Body of pancreas (tissue), 4 donors: Measurements from ENCODE around the gene NPW. TPM values are rescaled to one million over a fixed set of nuclear protein-coding genes. Genes with fewer than 3 reads are reported as not detected.

Experiments used
- ATAC-seq: fragments of 150-250 bp; one replicate; pipeline ENCODE4 v1.9.1; 2016
- DNase-seq, 4 donors: peaks; one replicate each; pipeline ENCODE4 v3.0.0-alpha.2; 2019
- H3K27ac ChIP-seq, 4 donors: fragments of 200-600 bp; sonication (generic); 1 replicate in 3 of 4; 2 replicates in 1 of 4; pipeline versions ENCODE4 v1.5.1 to v1.6.1; 2016 to 2019; ENCODE audit warnings: mild to moderate bottlenecking in 1 of 4, mixed read lengths in 1 of 4, moderate library complexity in 1 of 4
- H3K27me3 ChIP-seq, 2 donors: fragments of 200-600 bp; sonication (generic); one replicate each; pipeline ENCODE4 v1.6.0; 2016; ENCODE audit warnings: mild to moderate bottlenecking in 1 of 2
- H3K36me3 ChIP-seq, 2 donors: fragments of 200-600 bp; sonication (generic); replicated peaks in 1 of 2; 2 replicates each; pipeline ENCODE4 v1.5.1; 2016; ENCODE audit warnings: low read depth in 2 of 2; ENCODE audit not compliant: insufficient read depth in 1 of 2
- H3K4me1 ChIP-seq: fragments of 200-600 bp; sonication (generic); one replicate; pipeline ENCODE4 v1.6.0; 2016
- H3K4me3 ChIP-seq, 2 donors: fragments of 200-600 bp; sonication (generic); 1 replicate in 1 of 2; 2 replicates in 1 of 2; pipeline ENCODE4 v1.5.1; 2016 to 2019
- H3K9me3 ChIP-seq, 3 donors: fragments of 200-600 bp; sonication (generic); 1 replicate in 2 of 3; 2 replicates in 1 of 3; pipeline ENCODE4 v1.5.1; 2016
- POLR2A ChIP-seq, 3 donors: fragments of 450-650 bp; IDR thresholded peaks; one replicate each; pipeline ENCODE4 v1.6.1; 2016; ENCODE audit warnings: antibody characterized with exemption in 3 of 3, mild to moderate bottlenecking in 2 of 3
- WGBS, 2 donors: methylation state at CpG; one replicate each; pipeline ENCODE4 v1.1.5; 2017; 5-methylcytosine and 5-hydroxymethylcytosine counted together
- intact Hi-C: fragments of 100-400 bp; cut with DNase I; formaldehyde crosslinking; loops from one replicate; pipeline ENCODE4 v1.15.1; 2023
- total RNA-seq, 2 donors: library from RNA; depleted of rRNA; stranded (reverse); fragments of >200 nt; gene quantifications; one replicate each; pipeline ENCODE4 v1.1.0, GENCODE V29; 2016
- TF ChIP-seq, protein P1 (sequence below), 7 experiments: fragments of 450-650 bp in 4 of 7; fragments of 200-600 bp in 3 of 7; sonication (generic) in 3 of 7; IDR thresholded peaks; one replicate each; pipeline ENCODE4 v1.5.1; 2016 to 2019; ENCODE audit warnings: antibody characterized with exemption in 7 of 7

The NPW gene
- total RNA-seq, 2 donors from 2014 or later = not detected

- no peaks in the 10 kb centered on the region for H3K27me3 ChIP-seq
- intact Hi-C loops = no loop called here
- no peak overlapping the region for H3K27ac ChIP-seq
- DNase-seq (no peak), ATAC-seq (no peak)
- WGBS, 2 donors = 75 to 83% methylated on average over 7 to 20 of the region's 20 CpGs
- TF ChIP-seq, protein P1, sequence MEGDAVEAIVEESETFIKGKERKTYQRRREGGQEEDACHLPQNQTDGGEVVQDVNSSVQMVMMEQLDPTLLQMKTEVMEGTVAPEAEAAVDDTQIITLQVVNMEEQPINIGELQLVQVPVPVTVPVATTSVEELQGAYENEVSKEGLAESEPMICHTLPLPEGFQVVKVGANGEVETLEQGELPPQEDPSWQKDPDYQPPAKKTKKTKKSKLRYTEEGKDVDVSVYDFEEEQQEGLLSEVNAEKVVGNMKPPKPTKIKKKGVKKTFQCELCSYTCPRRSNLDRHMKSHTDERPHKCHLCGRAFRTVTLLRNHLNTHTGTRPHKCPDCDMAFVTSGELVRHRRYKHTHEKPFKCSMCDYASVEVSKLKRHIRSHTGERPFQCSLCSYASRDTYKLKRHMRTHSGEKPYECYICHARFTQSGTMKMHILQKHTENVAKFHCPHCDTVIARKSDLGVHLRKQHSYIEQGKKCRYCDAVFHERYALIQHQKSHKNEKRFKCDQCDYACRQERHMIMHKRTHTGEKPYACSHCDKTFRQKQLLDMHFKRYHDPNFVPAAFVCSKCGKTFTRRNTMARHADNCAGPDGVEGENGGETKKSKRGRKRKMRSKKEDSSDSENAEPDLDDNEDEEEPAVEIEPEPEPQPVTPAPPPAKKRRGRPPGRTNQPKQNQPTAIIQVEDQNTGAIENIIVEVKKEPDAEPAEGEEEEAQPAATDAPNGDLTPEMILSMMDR (IDR thresholded peaks at IDR 0.05) = no peak
- TF ChIP-seq POLR2A (IDR thresholded peaks at IDR 0.05) = no peak
- H3K4me1 ChIP-seq = peaks cover 29% of the 10 kb centered on the region
- H3K9me3 ChIP-seq = no peaks in the 10 kb centered on the region
- no peak overlapping the region for H3K4me3 ChIP-seq
- H3K36me3 ChIP-seq = no peaks in the 10 kb centered on the region
Observed at GRCh38 chr16:2040787-2041522, 21.4 kb downstream of the NPW start.

DNA sequence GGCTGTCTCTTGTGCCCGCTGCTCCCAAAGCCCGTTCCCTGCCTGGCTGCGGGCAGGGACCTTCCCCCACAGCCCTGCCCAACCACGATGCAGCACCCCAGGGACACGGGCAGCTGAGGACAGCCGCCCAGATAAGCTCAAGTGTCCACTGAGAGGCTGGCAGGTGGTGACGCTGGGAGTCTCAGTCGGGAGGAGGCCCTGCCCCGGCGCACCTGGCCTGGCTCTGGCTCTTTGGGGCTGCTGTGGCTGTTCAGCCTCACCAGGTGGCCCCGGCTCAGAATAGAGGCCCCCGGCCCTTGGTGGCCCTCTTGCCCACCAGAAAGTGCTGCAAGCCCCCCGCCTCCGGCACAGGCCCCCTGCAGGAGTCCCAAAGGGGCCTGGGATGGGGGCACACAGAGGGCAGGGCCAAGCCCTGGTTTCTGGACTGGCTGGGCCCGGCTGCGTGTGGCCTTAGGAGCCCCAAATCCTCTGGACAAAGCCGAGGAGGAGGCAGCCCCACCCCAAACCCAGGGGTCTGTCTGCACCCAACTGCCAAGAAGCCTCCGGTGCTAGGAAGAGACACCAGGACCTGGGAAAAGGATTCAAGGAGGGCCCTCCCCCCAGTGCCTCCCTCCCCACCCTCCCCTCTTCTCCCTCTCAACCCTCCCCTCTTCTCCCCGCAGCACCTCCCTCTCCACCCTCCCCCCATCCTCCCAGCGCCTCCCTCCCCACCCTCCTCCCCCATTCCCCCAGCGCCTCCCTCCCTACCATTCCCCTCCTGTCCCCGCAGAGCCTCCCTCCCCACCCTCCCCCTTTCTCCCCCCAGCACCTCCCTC, 22.8 kb downstream of the NPW start:
- H3K27ac ChIP-seq = peak overlapping the region in 1 of 4 donors; percentile 39
- intact Hi-C loops = no loop called here
- WGBS, 2 donors = 75 to 89% methylated on average over 7 to 15 of the region's 22 CpGs
- ATAC-seq (no peak), DNase-seq (peak in 1 of 4 donors; percentile 47)
- H3K36me3 ChIP-seq = no peaks in the 10 kb centered on the region
- no peak for TF ChIP-seq POLR2A (IDR thresholded peaks at IDR 0.05)
- TF ChIP-seq, protein P1 (IDR thresholded peaks at IDR 0.05) = no peak
- H3K4me3 ChIP-seq = no peak overlapping the region
- H3K4me1 ChIP-seq = peaks cover 23% of the 10 kb centered on the region
- no peaks in the 10 kb centered on the region for H3K9me3 ChIP-seq
- H3K27me3 ChIP-seq = no peaks in the 10 kb centered on the region

DNA sequence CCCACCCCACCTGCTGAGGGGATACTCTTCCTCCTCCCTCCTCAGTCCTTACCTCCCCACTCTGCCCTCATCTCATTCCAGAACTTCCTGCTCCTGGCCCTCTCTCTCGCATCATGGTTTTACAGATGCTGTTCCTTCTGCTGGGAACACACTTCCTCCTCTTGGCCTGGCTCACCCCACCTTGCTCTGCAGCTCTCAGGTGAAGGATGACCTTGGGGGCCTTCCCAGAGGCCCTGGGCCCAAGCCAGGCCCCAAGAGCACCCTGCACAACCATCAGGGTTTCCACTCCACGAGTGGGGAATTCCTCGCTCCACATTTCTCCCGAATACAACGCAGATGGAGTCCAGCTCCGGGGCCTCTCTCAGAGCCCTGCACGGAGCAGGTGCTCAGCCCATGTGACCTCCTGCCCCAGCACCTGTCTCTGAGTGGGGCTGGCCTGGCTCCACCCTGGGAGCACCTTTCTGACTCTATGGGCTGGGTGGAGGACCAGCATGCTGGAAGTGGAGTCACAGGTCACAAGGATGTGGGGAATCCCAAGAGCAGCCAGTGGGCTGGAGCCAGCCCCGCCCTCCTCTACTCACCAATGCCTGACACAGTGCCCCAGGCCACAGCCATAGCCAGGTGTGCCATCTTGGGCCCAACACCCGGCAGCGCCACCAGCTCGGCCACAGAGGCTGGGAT, 23.5 kb downstream of the NPW start:
- intact Hi-C loops = no loop called here
- Histone ChIP-seq H3K4me3 (no peak overlapping the region), H3K27ac (no peak overlapping the region), H3K36me3 (no peaks in the 10 kb centered on the region), H3K4me1 (peaks cover 24% of the 10 kb centered on the region), H3K9me3 (no peaks in the 10 kb centered on the region), H3K27me3 (no peaks in the 10 kb centered on the region)
- no peak for DNase-seq
- WGBS, 2 donors = 83 to 89% methylated on average over 5 to 11 of the region's 11 CpGs
- no peak for ATAC-seq
- TF ChIP-seq, protein P1 (IDR thresholded peaks at IDR 0.05) = no peak
- no peak for TF ChIP-seq POLR2A (IDR thresholded peaks at IDR 0.05)

DNA sequence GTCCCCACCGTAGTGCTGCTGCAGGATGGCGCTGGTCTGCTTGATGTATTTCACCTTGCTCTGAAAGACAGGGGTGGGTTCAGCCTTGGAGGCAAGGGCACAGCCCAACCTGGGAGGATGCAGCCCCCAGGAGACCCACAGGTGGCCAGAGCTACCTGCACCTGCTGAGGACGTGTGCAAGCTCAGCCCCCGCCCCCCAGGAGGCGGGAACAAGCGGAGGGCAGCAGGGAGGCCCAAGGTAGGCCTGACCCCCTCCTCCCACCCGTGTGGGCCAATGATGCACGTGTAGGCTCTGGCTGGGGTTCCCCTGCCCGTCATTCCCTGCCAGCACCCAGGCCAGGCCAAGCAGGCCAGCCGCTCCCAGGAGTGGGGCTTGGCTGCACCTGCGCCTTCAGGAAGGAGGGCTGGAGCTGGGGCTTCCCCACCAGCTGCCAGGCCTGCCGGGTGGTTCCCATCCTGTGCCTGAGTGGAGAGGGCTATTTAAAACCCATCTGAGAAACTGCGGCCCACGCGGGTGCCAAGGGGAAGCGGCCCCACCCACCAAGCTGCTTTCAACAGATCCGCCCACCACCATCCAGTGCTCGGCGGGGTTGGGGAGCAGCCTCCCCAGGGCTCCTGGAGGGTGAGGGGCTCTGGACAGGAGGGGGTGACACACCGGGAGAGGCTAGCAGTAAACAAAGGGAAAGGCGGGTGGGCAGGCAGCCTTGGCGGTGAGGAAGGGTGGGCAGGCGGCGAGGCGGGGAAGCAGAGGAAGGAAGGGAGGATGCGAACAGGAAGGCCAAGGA, 24.3 kb downstream of the NPW start:
- Histone ChIP-seq H3K36me3 (no peaks in the 10 kb centered on the region), H3K27me3 (no peaks in the 10 kb centered on the region), H3K4me3 (no peak overlapping the region), H3K9me3 (no peaks in the 10 kb centered on the region), H3K27ac (peak overlapping the region in 1 of 4 donors; percentile 8), H3K4me1 (peaks cover 26% of the 10 kb centered on the region)
- ATAC-seq (no peak), DNase-seq (no peak)
- no peak for TF ChIP-seq POLR2A (IDR thresholded peaks at IDR 0.05)
- TF ChIP-seq, protein P1 (IDR thresholded peaks at IDR 0.05) = no peak
- intact Hi-C loops = no loop called here
- WGBS, 2 donors = 78 to 100% methylated on average over 2 to 26 of the region's 26 CpGs
